Measurements from ENCODE around the gene OGDH. TPM values are rescaled to one million over a fixed set of nuclear protein-coding genes. Genes with fewer than 3 reads are reported as not detected.
"Not testable (repeated sequence)": the region's sequence is repeated elsewhere in the genome, so short reads cannot be mapped to it uniquely, and the experiment has no call there.

Gene OGDH
- total and polyA plus RNA-seq, 2 of the 4 experiments (the other 2 are of a cell fraction), result 47.4 to 56.5 TPM

- Histone ChIP-seq H3K4me1 (ENCODE audit: control insufficient read depth, insufficient read depth, low read length) (no peaks in the 10 kb centered on the region), H2AFZ (replicated peaks; ENCODE audit: low read length, poor library complexity) (no peak overlapping the region), H3K27ac (ENCODE audit: insufficient read depth, low read length) (no peak overlapping the region), H3K4me3 (ENCODE audit: insufficient read depth, low read depth, low read length) (no peak overlapping the region), H3K9me1 (ENCODE audit: insufficient read depth, low read length) (peaks cover 12% of the 10 kb centered on the region; the same call in 1 of the 2 replicates), H3K36me3 (ENCODE audit: control insufficient read depth, insufficient read depth, low read length) (peaks cover 44% of the 10 kb centered on the region), H2AK9ac (replicated peaks; ENCODE audit: low read depth, low read length, poor library complexity) (no peak overlapping the region), H4K8ac (ENCODE audit: low read depth in 2 of 2, low read length in 2 of 2) (no peak overlapping the region), H4K91ac (ENCODE audit: insufficient read depth, low read depth, low read length) (no peak overlapping the region), H3K4ac (ENCODE audit: low read depth, low read length) (no peak overlapping the region), H3K4me2 (ENCODE audit: low read depth, low read length) (no peak overlapping the region), H3K23ac (ENCODE audit: low read depth, low read length) (no peak overlapping the region), H4K5ac (ENCODE audit: low read depth, low read length) (no peak overlapping the region), H2BK20ac (ENCODE audit: low read depth, low read length) (no peak overlapping the region), H3K9ac (ENCODE audit: low read depth, low read length) (no peak overlapping the region), H2BK120ac (ENCODE audit: low read depth, low read length) (no peak overlapping the region), H2BK5ac (ENCODE audit: low read depth, low read length, poor library complexity, severe bottlenecking) (no peak overlapping the region), H3K14ac (replicated peaks; ENCODE audit: low read depth, low read length) (no peak overlapping the region), H3K27me3 (ENCODE audit: control insufficient read depth, insufficient read depth, low read length) (no peaks in the 10 kb centered on the region), H3K56ac (ENCODE audit: extremely low read depth, insufficient read depth, low read length) (no peak overlapping the region), H3K18ac (ENCODE audit: low read depth, low read length) (no peak overlapping the region), H4K20me1 (ENCODE audit: insufficient read depth, low read length) (no peaks in the 10 kb centered on the region), H2AK5ac (ENCODE audit: low read depth, low read length) (no peak overlapping the region), H3K79me1 (ENCODE audit: low read depth in 1 of 2, low read length in 2 of 2) (no peaks in the 10 kb centered on the region), H3K9me3 (ENCODE audit: control insufficient read depth, insufficient read depth, low read length) (peaks cover 4% of the 10 kb centered on the region; the same call in 1 of the 2 replicates), H2BK15ac (ENCODE audit: low read depth, low read length) (no peak overlapping the region)
- BruUV-seq (replicated peaks), result no TSS peak
- ChIA-PET CTCF (no interaction called here), POLR2A (ENCODE audit: unreplicated experiment) (no interaction called here)
- in situ Hi-C loops (cut with MboI; ENCODE audit: low sequenced_read_pairs) (no loop called here), intact Hi-C loops (cut with micrococcal nuclease) (no loop called here), dilution Hi-C loops (cut with HindIII; ENCODE audit: low sequenced_read_pairs, unreplicated experiment) (no loop called here)
- ATAC-seq (ENCODE audit: low read depth) (no peak), DNase-seq (no peak)
- TF ChIP-seq POLR2A (IDR thresholded peaks at IDR 0.05; ENCODE audit: low read depth, low read length) (no peak), SMC3 (IDR thresholded peaks at IDR 0.05; ENCODE audit: low read depth, low read length) (no peak), MAFK (IDR thresholded peaks at IDR 0.05; ENCODE audit: low read depth, low read length) (no peak), CEBPB (IDR thresholded peaks at IDR 0.05; ENCODE audit: low read depth, low read length) (no peak), NFE2L2 (IDR thresholded peaks at IDR 0.05; ENCODE audit: low read depth, low read length) (no peak), CHD1 (IDR thresholded peaks at IDR 0.05; ENCODE audit: low read depth, low read length) (no peak), RFX5 (IDR thresholded peaks at IDR 0.05; ENCODE audit: low read depth, low read length) (no peak), BHLHE40 (IDR thresholded peaks at IDR 0.05; ENCODE audit: low read depth, low read length) (no peak)
- TF ChIP-seq, protein P1, sequence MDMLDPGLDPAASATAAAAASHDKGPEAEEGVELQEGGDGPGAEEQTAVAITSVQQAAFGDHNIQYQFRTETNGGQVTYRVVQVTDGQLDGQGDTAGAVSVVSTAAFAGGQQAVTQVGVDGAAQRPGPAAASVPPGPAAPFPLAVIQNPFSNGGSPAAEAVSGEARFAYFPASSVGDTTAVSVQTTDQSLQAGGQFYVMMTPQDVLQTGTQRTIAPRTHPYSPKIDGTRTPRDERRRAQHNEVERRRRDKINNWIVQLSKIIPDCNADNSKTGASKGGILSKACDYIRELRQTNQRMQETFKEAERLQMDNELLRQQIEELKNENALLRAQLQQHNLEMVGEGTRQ (IDR thresholded peaks at IDR 0.05; ENCODE audit: low read depth, low read length), result no peak
- 88% methylated on average over 4 of the region's 8 CpGs; no CpG with 5 or more reads in 1 of the 2 experiments for WGBS, 2 experiments (ENCODE audit: extremely low coverage in 2 of 2, insufficient read length in 1 of 2)
These were observed 93.9 kb downstream of the OGDH start for GRCh38 chr7:44700322-44700721.

- intact Hi-C loops (cut with micrococcal nuclease); dilution Hi-C loops (cut with HindIII; ENCODE audit: low sequenced_read_pairs, unreplicated experiment); H4K20me1 ChIP-seq (ENCODE audit: insufficient read depth, low read length); H2AFZ ChIP-seq (replicated peaks; ENCODE audit: low read length, poor library complexity); H3K9me3 ChIP-seq (ENCODE audit: control insufficient read depth, insufficient read depth, low read length); H3K4me3 ChIP-seq (ENCODE audit: insufficient read depth, low read depth, low read length); H3K4me1 ChIP-seq (ENCODE audit: control insufficient read depth, insufficient read depth, low read length); H2BK120ac ChIP-seq (ENCODE audit: low read depth, low read length); H3K56ac ChIP-seq (ENCODE audit: extremely low read depth, insufficient read depth, low read length); H3K18ac ChIP-seq (ENCODE audit: low read depth, low read length); H3K27me3 ChIP-seq (ENCODE audit: control insufficient read depth, insufficient read depth, low read length); CTCF ChIA-PET; H3K14ac ChIP-seq (replicated peaks; ENCODE audit: low read depth, low read length); POLR2A ChIA-PET (ENCODE audit: unreplicated experiment); ATAC-seq (ENCODE audit: low read depth); H4K5ac ChIP-seq (ENCODE audit: low read depth, low read length); H3K79me1 ChIP-seq (ENCODE audit: low read depth in 1 of 2, low read length in 2 of 2); H2BK5ac ChIP-seq (ENCODE audit: low read depth, low read length, poor library complexity, severe bottlenecking); H3K4me2 ChIP-seq (ENCODE audit: low read depth, low read length); H3K27ac ChIP-seq (ENCODE audit: insufficient read depth, low read length); H3K23ac ChIP-seq (ENCODE audit: low read depth, low read length); H4K8ac ChIP-seq (ENCODE audit: low read depth in 2 of 2, low read length in 2 of 2); H3K9me1 ChIP-seq (ENCODE audit: insufficient read depth, low read length); H4K91ac ChIP-seq (ENCODE audit: insufficient read depth, low read depth, low read length); H3K4ac ChIP-seq (ENCODE audit: low read depth, low read length); H2AK9ac ChIP-seq (replicated peaks; ENCODE audit: low read depth, low read length, poor library complexity); H2AK5ac ChIP-seq (ENCODE audit: low read depth, low read length); in situ Hi-C loops (cut with MboI; ENCODE audit: low sequenced_read_pairs); H2BK15ac ChIP-seq (ENCODE audit: low read depth, low read length); H2BK20ac ChIP-seq (ENCODE audit: low read depth, low read length); DNase-seq; BruUV-seq (replicated peaks); H3K9ac ChIP-seq (ENCODE audit: low read depth, low read length): not testable (repeated sequence)
- peaks cover 32% of the 10 kb centered on the region for H3K36me3 ChIP-seq (ENCODE audit: control insufficient read depth, insufficient read depth, low read length)
- WGBS, 2 experiments (ENCODE audit: extremely low coverage in 2 of 2, insufficient read length in 1 of 2), result 87% methylated on average over 2 of the region's 10 CpGs; no CpG with 5 or more reads in 1 of the 2 experiments
These were observed 97.0 kb downstream of the OGDH start for GRCh38 chr7:44703391-44703790.

Data from IMR-90 (cell line).